ENCODE data around the gene IFNK.

The IFNK gene

GRCh38 chr9:27541740-27542139, 17.6 kb downstream of the IFNK start:
- TF ChIP-seq CTCF (IDR thresholded peaks at IDR 0.05) = no peak

- no peak for TF ChIP-seq CTCF (IDR thresholded peaks at IDR 0.05)
Measured at GRCh38 chr9:27542508-27542907, 18.4 kb downstream of the IFNK start.

- TF ChIP-seq CTCF (IDR thresholded peaks at IDR 0.05) = no peak
Measured at GRCh38 chr9:27545471-27545870, 21.4 kb downstream of the IFNK start.

GRCh38 chr9:27548055-27548741, 24.1 kb downstream of the IFNK start:
- TF ChIP-seq CTCF (IDR thresholded peaks at IDR 0.05) = peak; percentile 48

GRCh38 chr9:27549196-27549755, 25.2 kb downstream of the IFNK start:
- TF ChIP-seq CTCF (IDR thresholded peaks at IDR 0.05) = no peak

- TF ChIP-seq CTCF (IDR thresholded peaks at IDR 0.05) = no peak
Measured at GRCh38 chr9:27554712-27555111, 30.6 kb downstream of the IFNK start.

GRCh38 chr9:27556470-27556869, 32.4 kb downstream of the IFNK start:
- TF ChIP-seq CTCF (IDR thresholded peaks at IDR 0.05) = no peak
